ENCODE measurements around the gene CCND2.

The CCND2 gene

GRCh38 chr12:4256043-4256826 is 17.3 kb upstream of the CCND2 start:
- FAIRE-seq (no peak), DNase-seq (ENCODE audit: insufficient read length, low spot score) (no peak)

- no peak for FAIRE-seq
- DNase-seq (ENCODE audit: insufficient read length, low spot score): no peak
Measured at GRCh38 chr12:4257442-4257841, 16.1 kb upstream of the CCND2 start.

GRCh38 chr12:4259099-4259498 is 14.5 kb upstream of the CCND2 start:
- FAIRE-seq (no peak), DNase-seq (ENCODE audit: insufficient read length, low spot score) (no peak)

DNA sequence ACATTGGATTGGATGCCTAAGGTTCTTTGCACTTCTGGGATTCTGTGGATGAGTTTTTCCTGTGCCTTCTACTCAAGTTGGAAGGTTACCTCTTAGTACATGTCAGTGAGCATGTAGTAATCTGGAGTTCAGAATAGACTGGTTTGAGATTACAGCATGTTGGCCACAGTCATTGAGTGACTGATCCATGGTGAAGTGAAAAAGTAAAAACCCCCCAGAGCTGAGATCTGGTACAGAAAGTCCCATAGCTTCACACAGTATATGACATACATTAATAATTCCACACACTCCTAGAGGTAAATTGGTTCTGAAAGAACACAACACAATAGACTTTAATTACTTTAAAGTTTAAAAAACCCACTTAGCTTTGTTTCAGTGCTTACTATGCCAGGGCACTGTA is 11.9 kb upstream of the CCND2 start:
- DNase-seq (ENCODE audit: insufficient read length, low spot score) (no peak), FAIRE-seq (no peak)

- DNase-seq (ENCODE audit: insufficient read length, low spot score) (no peak), FAIRE-seq (no peak)
Measured at GRCh38 chr12:4265280-4265679, 8.3 kb upstream of the CCND2 start.

GRCh38 chr12:4266990-4267389 is 6.6 kb upstream of the CCND2 start:
- no peak for FAIRE-seq
- no peak for DNase-seq (ENCODE audit: insufficient read length, low spot score)

DNA sequence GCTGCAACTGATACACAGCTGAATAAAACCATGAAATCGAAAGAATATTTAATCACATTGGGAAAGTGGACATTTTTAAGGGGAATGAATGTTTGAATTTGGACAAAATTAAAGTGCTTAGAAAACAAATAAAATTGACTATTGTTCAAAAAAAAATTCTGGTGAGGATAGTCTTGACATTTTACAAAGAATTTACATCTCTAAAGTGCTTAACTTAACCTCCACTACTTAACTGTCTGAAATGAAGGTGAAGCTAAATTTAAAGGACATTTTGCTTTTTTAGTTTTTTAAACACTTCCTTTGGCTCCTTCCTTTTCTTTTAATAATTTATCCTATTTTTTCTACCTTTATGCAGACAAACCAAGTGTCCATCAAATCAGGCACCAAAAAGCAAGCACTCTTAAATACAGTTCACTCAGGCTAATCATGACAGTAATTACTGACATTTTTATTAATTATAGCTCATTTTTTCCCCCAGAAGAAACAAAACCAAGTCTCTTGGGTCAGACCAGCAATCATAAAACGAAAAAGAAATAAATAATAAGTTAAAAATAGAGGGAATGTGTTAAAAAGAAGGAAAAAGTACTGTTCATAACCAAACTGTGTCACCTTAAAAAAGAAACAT is 5.7 kb upstream of the CCND2 start:
- FAIRE-seq: no peak
- no peak for DNase-seq (ENCODE audit: insufficient read length, low spot score)

- no peak for DNase-seq (ENCODE audit: insufficient read length, low spot score)
- peak; percentile 72 for FAIRE-seq
Measured at GRCh38 chr12:4268329-4269181, 5.0 kb upstream of the CCND2 start.

DNA sequence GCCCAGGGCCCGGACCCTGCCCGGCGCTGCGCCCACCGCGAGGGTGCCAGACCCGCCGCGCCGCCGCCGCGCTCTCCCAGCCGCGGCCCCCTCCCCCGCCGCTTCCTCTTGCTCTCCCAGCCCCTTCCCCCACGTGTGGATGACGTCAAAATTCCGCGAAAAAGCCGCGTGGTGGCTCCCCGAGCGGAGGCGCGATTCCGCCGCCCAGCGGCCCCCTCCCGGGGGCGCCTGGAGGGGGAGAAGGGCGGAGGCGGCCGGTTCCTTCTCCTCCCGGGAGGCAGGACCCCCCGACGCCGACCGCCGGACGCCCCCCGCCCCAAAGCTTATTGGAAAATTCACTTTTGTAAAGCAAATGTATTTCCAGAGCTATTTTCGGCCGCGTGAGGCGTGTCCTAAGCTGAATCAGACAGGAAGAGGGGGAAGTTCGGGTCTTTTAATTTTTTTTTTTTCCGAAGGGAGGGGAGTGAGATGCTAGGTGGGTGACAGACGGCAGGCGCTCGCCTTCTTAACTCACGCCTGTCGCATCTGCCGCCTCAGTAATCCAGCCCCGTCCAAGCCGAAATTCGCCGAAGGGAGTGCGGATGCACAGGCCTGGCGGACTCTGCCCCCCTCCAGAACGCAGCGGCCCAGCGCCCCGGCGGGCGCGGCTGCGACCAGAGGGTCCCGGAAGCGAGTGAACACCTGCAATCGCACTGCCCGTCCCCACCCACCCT is 4.1 kb upstream of the CCND2 start:
- DNase-seq (ENCODE audit: insufficient read length, low spot score) (no peak), FAIRE-seq (no peak)

DNA sequence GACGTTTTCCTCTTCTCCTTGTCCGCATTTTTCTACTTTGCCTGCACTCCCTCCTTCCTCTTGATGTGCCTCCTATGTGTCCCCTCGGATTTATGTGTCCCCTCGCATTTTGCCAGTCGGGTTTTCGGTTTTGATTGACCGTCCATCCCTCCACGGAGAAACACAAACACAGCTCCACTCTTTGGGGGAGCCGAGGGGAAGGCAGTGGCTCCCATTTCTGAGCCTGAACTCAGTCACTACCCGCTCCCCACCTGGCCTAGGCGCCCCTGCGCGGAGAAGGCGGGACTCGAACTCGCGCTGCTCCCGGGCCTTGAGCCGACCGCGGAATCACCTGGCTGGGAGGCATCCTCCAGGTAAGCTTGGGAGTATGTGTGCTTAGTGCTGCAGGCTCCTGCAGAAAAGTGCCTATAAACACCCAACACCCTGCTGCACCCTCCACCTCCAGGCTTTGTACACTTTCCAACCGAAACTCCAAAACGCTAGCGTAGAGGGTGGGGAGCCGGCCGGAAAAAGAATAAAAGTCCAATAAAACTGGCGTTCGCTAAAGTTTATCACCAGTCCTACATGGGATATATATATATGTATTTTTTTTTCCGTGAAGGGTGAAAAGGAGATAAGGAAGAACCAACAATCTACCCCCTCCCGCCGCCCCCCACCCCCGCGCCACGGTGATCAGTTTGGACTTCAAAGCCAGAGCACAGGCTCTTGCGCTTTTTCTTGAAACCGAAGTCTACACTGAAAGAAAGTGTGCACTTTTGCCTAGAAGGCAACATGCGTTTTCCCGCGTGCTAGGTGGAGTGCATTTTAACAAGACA is 3.3 kb upstream of the CCND2 start:
- FAIRE-seq: peak; percentile 26

GRCh38 chr12:4270831-4271716 is 2.5 kb upstream of the CCND2 start:
- DNase-seq (ENCODE audit: insufficient read length, low spot score) (no peak), FAIRE-seq (no peak)

More for the DNA sequence above, 3.3 kb upstream of the CCND2 start:
- no peak for DNase-seq (ENCODE audit: insufficient read length, low spot score)

GRCh38 chr12:4271717-4272423 is 1.7 kb upstream of the CCND2 start:
- FAIRE-seq (no peak), DNase-seq (ENCODE audit: insufficient read length, low spot score) (peak; percentile 60)

- DNase-seq (ENCODE audit: insufficient read length, low spot score) (no peak), FAIRE-seq (no peak)
Measured at GRCh38 chr12:4272424-4273272, 914 bp upstream of the CCND2 start.

DNA sequence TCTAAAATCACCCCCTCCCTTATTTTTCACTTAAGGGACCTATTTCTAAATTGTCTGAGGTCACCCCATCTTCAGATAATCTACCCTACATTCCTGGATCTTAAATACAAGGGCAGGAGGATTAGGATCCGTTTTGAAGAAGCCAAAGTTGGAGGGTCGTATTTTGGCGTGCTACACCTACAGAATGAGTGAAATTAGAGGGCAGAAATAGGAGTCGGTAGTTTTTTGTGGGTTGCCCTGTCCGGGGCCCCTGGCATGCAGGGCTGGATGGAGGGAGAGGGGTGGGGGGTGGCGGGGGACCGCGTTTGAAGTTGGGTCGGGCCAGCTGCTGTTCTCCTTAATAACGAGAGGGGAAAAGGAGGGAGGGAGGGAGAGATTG is 300 bp upstream of the CCND2 start:
- FAIRE-seq (no peak), DNase-seq (ENCODE audit: insufficient read length, low spot score) (no peak)

- no peak for DNase-seq (ENCODE audit: insufficient read length, low spot score)
- no peak for FAIRE-seq
Measured at GRCh38 chr12:4274396-4275015, 944 bp downstream of the CCND2 start.

GRCh38 chr12:4275016-4275869 is 1.7 kb downstream of the CCND2 start:
- DNase-seq (ENCODE audit: insufficient read length, low spot score) (no peak), FAIRE-seq (no peak)

Measured in HTR-8/SVneo (cell line).